ENCODE measurements around the gene ANTKMT.

Gene ANTKMT

GRCh38 chr16:733382-734207 lies 12.6 kb downstream of the ANTKMT start:
- no peak overlapping the region for H3K27ac ChIP-seq (ENCODE audit: low read depth, low read length)
- no peak overlapping the region for H2AFZ ChIP-seq (ENCODE audit: low read depth, low read length, severe bottlenecking)
- H3K27me3 ChIP-seq (ENCODE audit: low read length), result no peaks in the 10 kb centered on the region
- H3K4me2 ChIP-seq (ENCODE audit: low read depth, low read length, poor library complexity, severe bottlenecking), result no peak overlapping the region
- H4K20me1 ChIP-seq (ENCODE audit: low read depth, low read length), result no peaks in the 10 kb centered on the region
- H3K9ac ChIP-seq (ENCODE audit: low read length), result no peak overlapping the region
- H3F3A ChIP-seq (ENCODE audit: insufficient read depth), result peaks cover 17% of the 10 kb centered on the region
- H3K9me2 ChIP-seq (replicated peaks; ENCODE audit: insufficient read depth, low read length), result no peaks in the 10 kb centered on the region
- no peaks in the 10 kb centered on the region for H3K36me3 ChIP-seq (ENCODE audit: low read length)
- H3K79me2 ChIP-seq (ENCODE audit: insufficient read depth, low read length), result no peaks in the 10 kb centered on the region
- H3K9me3 ChIP-seq (ENCODE audit: insufficient read depth, low read length), result no peaks in the 10 kb centered on the region
- H3K4me3 ChIP-seq (ENCODE audit: insufficient read depth, low read length, poor library complexity, severe bottlenecking), result no peak overlapping the region
- TF ChIP-seq EZH2phosphoT487 (conservative IDR thresholded peaks at IDR 0.05; ENCODE audit: low read length), result no peak
- peak; percentile 72 for TF ChIP-seq CTCF (IDR thresholded peaks at IDR 0.05; ENCODE audit: insufficient read depth, low read length, poor library complexity, severe bottlenecking)

- no peak overlapping the region for H3K9ac ChIP-seq (ENCODE audit: low read length)
- no peaks in the 10 kb centered on the region for H3K79me2 ChIP-seq (ENCODE audit: insufficient read depth, low read length)
- TF ChIP-seq CTCF (IDR thresholded peaks at IDR 0.05; ENCODE audit: insufficient read depth, low read length, poor library complexity, severe bottlenecking), result no peak
- no peak for TF ChIP-seq EZH2phosphoT487 (conservative IDR thresholded peaks at IDR 0.05; ENCODE audit: low read length)
- H3K4me2 ChIP-seq (ENCODE audit: low read depth, low read length, poor library complexity, severe bottlenecking), result no peak overlapping the region
- H4K20me1 ChIP-seq (ENCODE audit: low read depth, low read length), result no peaks in the 10 kb centered on the region
- no peak overlapping the region for H3K27ac ChIP-seq (ENCODE audit: low read depth, low read length)
- H3K27me3 ChIP-seq (ENCODE audit: low read length), result no peaks in the 10 kb centered on the region
- no peak overlapping the region for H2AFZ ChIP-seq (ENCODE audit: low read depth, low read length, severe bottlenecking)
- H3K9me3 ChIP-seq (ENCODE audit: insufficient read depth, low read length), result no peaks in the 10 kb centered on the region
- H3K9me2 ChIP-seq (replicated peaks; ENCODE audit: insufficient read depth, low read length), result no peaks in the 10 kb centered on the region
- H3K4me3 ChIP-seq (ENCODE audit: insufficient read depth, low read length, poor library complexity, severe bottlenecking), result no peak overlapping the region
- peaks cover 17% of the 10 kb centered on the region for H3F3A ChIP-seq (ENCODE audit: insufficient read depth)
- H3K36me3 ChIP-seq (ENCODE audit: low read length), result no peaks in the 10 kb centered on the region
Observed at GRCh38 chr16:734208-734980, 13.4 kb downstream of the ANTKMT start.

DNA sequence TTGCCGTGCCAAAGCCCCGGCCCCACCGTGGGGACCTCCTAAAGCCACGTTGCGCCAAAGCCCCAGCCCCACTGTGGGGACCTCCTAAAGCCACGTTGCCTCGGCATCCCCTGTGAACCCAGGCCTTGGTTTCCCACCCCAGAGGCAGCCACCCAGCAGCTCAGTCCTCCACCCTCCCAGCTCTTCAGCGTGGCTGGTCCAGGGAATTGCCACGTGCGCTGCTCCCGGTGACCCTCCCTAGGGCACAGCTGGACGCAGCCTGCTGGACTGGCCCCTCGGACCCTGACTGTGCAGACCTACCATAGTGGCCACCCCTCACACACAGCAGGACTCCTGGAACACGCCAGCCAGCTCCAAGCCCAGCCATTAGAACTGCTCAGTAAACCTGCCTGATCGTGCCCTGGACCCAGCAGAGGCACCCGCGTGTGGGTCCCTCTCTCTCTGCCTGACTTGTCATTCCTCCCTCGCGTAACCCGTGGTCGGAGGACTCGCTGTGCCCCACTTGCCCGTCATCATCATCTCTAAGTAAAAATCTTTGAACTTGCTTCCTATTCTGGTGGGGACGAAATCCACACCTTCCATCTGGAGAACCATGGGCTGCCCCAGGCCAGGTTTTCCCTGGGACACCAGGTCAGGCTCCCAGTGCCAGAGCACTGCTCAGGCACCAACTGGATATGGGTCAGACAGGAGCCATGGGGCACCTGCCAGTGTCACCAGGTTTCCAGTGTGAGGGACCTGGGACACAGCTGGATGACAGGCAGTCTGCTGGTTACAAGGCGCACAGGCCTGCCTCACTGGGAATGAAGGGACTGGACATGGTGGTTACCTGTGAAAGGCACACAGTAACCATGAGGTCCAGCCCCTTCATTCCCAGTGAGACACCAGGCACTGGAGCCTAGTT lies 14.3 kb downstream of the ANTKMT start:
- Histone ChIP-seq H3K9ac (ENCODE audit: low read length) (no peak overlapping the region), H3F3A (ENCODE audit: insufficient read depth) (peaks cover 13% of the 10 kb centered on the region), H3K4me2 (ENCODE audit: low read depth, low read length, poor library complexity, severe bottlenecking) (no peak overlapping the region), H3K27me3 (ENCODE audit: low read length) (no peaks in the 10 kb centered on the region), H3K9me2 (replicated peaks; ENCODE audit: insufficient read depth, low read length) (no peaks in the 10 kb centered on the region), H3K79me2 (ENCODE audit: insufficient read depth, low read length) (peaks cover 7% of the 10 kb centered on the region; the same call in 1 of the 2 replicates), H3K27ac (ENCODE audit: low read depth, low read length) (no peak overlapping the region), H3K9me3 (ENCODE audit: insufficient read depth, low read length) (no peaks in the 10 kb centered on the region), H2AFZ (ENCODE audit: low read depth, low read length, severe bottlenecking) (no peak overlapping the region), H3K36me3 (ENCODE audit: low read length) (no peaks in the 10 kb centered on the region), H3K4me3 (ENCODE audit: insufficient read depth, low read length, poor library complexity, severe bottlenecking) (no peak overlapping the region), H4K20me1 (ENCODE audit: low read depth, low read length) (no peaks in the 10 kb centered on the region)
- no peak for TF ChIP-seq CTCF (IDR thresholded peaks at IDR 0.05; ENCODE audit: insufficient read depth, low read length, poor library complexity, severe bottlenecking)
- TF ChIP-seq EZH2phosphoT487 (conservative IDR thresholded peaks at IDR 0.05; ENCODE audit: low read length), result no peak

All from SU-DHL-6 (cell line).